ENCODE results near the gene ZBED3. TPM values are rescaled to one million over a fixed set of nuclear protein-coding genes. Genes with fewer than 3 reads are reported as not detected.

Gene ZBED3
- total and polyA plus RNA-seq, 2 of the 8 experiments (the other 6 are each of a cell fraction or from before 2014, with no cell fraction given): 7.9 to 9.4 TPM

- no peak overlapping the region for H3K4me2 ChIP-seq (ENCODE audit: insufficient read depth in 1 of 2, low read depth in 2 of 2, low read length in 2 of 2)
- no peak overlapping the region for H2BK12ac ChIP-seq (ENCODE audit: low read depth, low read length)
- no peak overlapping the region for H3K9ac ChIP-seq (replicated peaks in 1 of 4; ENCODE audit: extremely low read depth in 1 of 4, low read depth in 3 of 4, low read length in 3 of 4)
- no peak overlapping the region for H3K18ac ChIP-seq (ENCODE audit: extremely low read depth, low read length)
- no peak overlapping the region for H4K8ac ChIP-seq (ENCODE audit: extremely low read depth, insufficient read depth, low read length)
- no peak overlapping the region for H2AFZ ChIP-seq (ENCODE audit: low read length)
- H3K27me3 ChIP-seq (replicated peaks in 1 of 4; ENCODE audit: control insufficient read depth in 3 of 4, extremely low read depth in 1 of 4, insufficient read depth in 3 of 4, low read length in 3 of 4): no peaks in the 10 kb centered on the region
- H3K4me1 ChIP-seq (replicated peaks in 1 of 4; ENCODE audit: control insufficient read depth in 3 of 4, insufficient read depth in 4 of 4, low read length in 3 of 4): peaks cover 0 to 5% (median 2%) of the 10 kb centered on the region in 4 experiments; a peak in 4 of 7 replicates
- ChIA-PET POLR2A (ENCODE audit: partially characterized antibody) (no interaction called here), CTCF (ENCODE audit: partially characterized antibody) (no interaction called here)
- peaks cover 5% of the 10 kb centered on the region for H3K23me2 ChIP-seq (ENCODE audit: low read depth, low read length)
- no peak overlapping the region for H3K23ac ChIP-seq (ENCODE audit: insufficient read length)
- TF ChIP-seq TAF7 (optimal IDR thresholded peaks at IDR 0.05; ENCODE audit: borderline replicate concordance, low read depth, low read length): no peak
- H3K36me3 ChIP-seq (ENCODE audit: control insufficient read depth in 2 of 4, insufficient read depth in 4 of 4, low read length in 3 of 4): no peaks in the 10 kb centered on the region; a peak in 1 of 8 replicates
- DNase-seq (ENCODE audit: low read depth in 1 of 2, low spot score in 2 of 2) (no peak), FAIRE-seq (no peak)
- no peak overlapping the region for H3K14ac ChIP-seq (ENCODE audit: insufficient read length)
- no peak overlapping the region for H2BK20ac ChIP-seq (ENCODE audit: low read length)
- H4K20me1 ChIP-seq (replicated peaks in 1 of 2; ENCODE audit: control insufficient read depth in 1 of 2, insufficient read depth in 2 of 2, low read length in 2 of 2): no peaks in the 10 kb centered on the region
- H3K79me1 ChIP-seq (ENCODE audit: low read depth, low read length): no peaks in the 10 kb centered on the region
- H4K5ac ChIP-seq (ENCODE audit: insufficient read length, low read depth, low read length): no peak overlapping the region
- H2BK120ac ChIP-seq (replicated peaks; ENCODE audit: low read depth, low read length): no peak overlapping the region
- no peak overlapping the region for H2AK5ac ChIP-seq (ENCODE audit: low read depth, low read length)
- WGBS, 2 experiments (ENCODE audit: extremely low coverage in 1 of 2, insufficient coverage in 1 of 2, insufficient read length in 1 of 2, insufficient replicate concordance in 2 of 2, low coverage in 1 of 2, low lambda C conversion rate in 2 of 2, missing lambda C conversion rate in 1 of 2): 67% methylated on average over 1 of the region's 1 CpG; no CpG with 5 or more reads in 1 of the 2 experiments
- no peak overlapping the region for H3K4me3 ChIP-seq (ENCODE audit: extremely low read depth in 1 of 4, insufficient read depth in 2 of 4, low read depth in 3 of 4, low read length in 4 of 4)
- H4K91ac ChIP-seq (replicated peaks; ENCODE audit: insufficient read length, low read length): no peak overlapping the region
- no peaks in the 10 kb centered on the region for H3K9me3 ChIP-seq (ENCODE audit: insufficient read depth in 2 of 2, low read depth in 1 of 2, low read length in 1 of 2)
- no peak overlapping the region for H3K27ac ChIP-seq (ENCODE audit: low read depth, low read length)
- H3K4ac ChIP-seq (replicated peaks; ENCODE audit: insufficient read length, low read depth, low read length): no peak overlapping the region
- no peak overlapping the region for H3K56ac ChIP-seq (replicated peaks; ENCODE audit: insufficient read length, low read depth, low read length)
- H2BK5ac ChIP-seq (ENCODE audit: low read depth, low read length): no peak overlapping the region
- no peak overlapping the region for H2BK15ac ChIP-seq (ENCODE audit: low read length)
- H3K79me2 ChIP-seq (ENCODE audit: control insufficient read depth in 1 of 2, insufficient read depth in 2 of 2, low read length in 2 of 2): peaks cover 0 to 7% of the 10 kb centered on the region in 2 experiments; a peak in 1 of 4 replicates
Measured at GRCh38 chr5:77082280-77082679, 4.8 kb downstream of the ZBED3 start.
